Measurements from ENCODE around the gene CADM3. TPM values are rescaled to one million over a fixed set of nuclear protein-coding genes. Genes with fewer than 3 reads are reported as not detected.

The CADM3 gene
- total RNA-seq, 1 donor from 2014 or later: 1.7 TPM

- intact Hi-C loops (cut with DNase I): no loop called here
- TF ChIP-seq, protein P1, sequence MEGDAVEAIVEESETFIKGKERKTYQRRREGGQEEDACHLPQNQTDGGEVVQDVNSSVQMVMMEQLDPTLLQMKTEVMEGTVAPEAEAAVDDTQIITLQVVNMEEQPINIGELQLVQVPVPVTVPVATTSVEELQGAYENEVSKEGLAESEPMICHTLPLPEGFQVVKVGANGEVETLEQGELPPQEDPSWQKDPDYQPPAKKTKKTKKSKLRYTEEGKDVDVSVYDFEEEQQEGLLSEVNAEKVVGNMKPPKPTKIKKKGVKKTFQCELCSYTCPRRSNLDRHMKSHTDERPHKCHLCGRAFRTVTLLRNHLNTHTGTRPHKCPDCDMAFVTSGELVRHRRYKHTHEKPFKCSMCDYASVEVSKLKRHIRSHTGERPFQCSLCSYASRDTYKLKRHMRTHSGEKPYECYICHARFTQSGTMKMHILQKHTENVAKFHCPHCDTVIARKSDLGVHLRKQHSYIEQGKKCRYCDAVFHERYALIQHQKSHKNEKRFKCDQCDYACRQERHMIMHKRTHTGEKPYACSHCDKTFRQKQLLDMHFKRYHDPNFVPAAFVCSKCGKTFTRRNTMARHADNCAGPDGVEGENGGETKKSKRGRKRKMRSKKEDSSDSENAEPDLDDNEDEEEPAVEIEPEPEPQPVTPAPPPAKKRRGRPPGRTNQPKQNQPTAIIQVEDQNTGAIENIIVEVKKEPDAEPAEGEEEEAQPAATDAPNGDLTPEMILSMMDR (IDR thresholded peaks at IDR 0.05): no peak
- Histone ChIP-seq H3K27me3 (no peaks in the 10 kb centered on the region), H3K36me3 (no peaks in the 10 kb centered on the region), H3K4me3 (peak overlapping the region; percentile 30), H3K27ac (peak overlapping the region; percentile 48), H3K9me3 (no peaks in the 10 kb centered on the region), H3K4me1 (no peaks in the 10 kb centered on the region)
- ATAC-seq (no peak), DNase-seq (no peak)
Measured at GRCh38 chr1:159201642-159202041, 30.2 kb downstream of the CADM3 start.

- TF ChIP-seq, protein P1 (IDR thresholded peaks at IDR 0.05): no peak
- no peak overlapping the region for H3K4me3 ChIP-seq
- H3K27me3 ChIP-seq: peaks cover 5% of the 10 kb centered on the region
- ATAC-seq (no peak), DNase-seq (no peak)
- no peak overlapping the region for H3K27ac ChIP-seq
- H3K4me1 ChIP-seq: no peaks in the 10 kb centered on the region
- H3K9me3 ChIP-seq: no peaks in the 10 kb centered on the region
- no peaks in the 10 kb centered on the region for H3K36me3 ChIP-seq
- intact Hi-C loops (cut with DNase I): no loop called here
Measured at GRCh38 chr1:159203610-159204009, 32.2 kb downstream of the CADM3 start.

DNA sequence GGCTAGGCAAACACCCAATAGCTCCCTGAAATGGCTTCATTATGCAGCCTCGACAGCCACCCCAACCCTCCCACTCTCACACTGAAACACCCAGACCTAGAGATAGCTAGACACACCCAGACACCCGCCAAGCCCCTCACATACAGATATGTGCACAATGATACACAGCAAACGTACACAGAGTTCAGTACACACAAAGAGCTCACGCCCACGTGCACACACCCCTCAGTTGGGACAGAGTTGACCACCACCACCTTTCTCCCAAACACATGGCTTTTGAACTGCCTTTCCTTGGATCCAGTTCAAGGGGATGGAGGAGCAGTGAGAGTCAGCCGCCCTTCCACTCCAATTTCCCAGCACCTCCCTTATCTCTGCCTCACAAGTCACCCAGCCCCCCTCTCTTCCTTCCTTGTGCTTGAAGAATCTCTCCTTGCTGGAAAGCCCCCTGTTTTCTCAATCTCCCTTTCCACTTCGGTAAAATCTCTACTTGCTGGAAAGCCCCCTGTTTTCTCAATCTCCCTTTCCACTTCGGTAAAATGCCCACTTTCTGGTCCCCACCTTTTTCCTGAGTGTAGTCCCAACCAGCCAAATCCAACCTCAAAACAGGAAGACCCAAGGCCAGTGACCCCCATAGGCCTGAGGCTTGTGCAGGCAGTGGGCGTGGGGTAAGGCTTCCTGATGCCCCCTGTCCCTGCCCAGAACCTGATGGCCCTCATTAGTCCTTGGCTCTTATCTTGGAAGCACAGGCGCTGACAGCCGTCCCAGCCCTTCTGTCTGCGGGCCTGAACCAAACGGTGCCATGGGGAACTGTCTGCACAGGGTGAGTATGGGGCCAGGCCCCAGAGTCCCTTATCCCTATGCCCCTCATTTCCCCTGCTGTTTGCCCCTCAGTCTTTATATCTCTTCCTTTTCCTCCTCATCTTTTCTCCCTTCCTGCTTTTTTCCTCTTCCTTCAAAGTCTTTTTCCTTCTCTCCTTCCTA lies 33.0 kb downstream of the CADM3 start, which contains the start of gene ACKR1:
Gene ACKR1, plus strand, starts transcription at position 715 of the 981 bp plus-strand sequence. Its CDS starts 85 bp downstream, at position 800.
- no peaks in the 10 kb centered on the region for H3K36me3 ChIP-seq
- TF ChIP-seq, protein P1 (IDR thresholded peaks at IDR 0.05): no peak
- H3K9me3 ChIP-seq: no peaks in the 10 kb centered on the region
- intact Hi-C loops (cut with DNase I): no loop called here
- no peaks in the 10 kb centered on the region for H3K4me1 ChIP-seq
- peak within 1 kb of the TSS; percentile 45 for H3K27ac ChIP-seq
- no peak for DNase-seq
- H3K27me3 ChIP-seq: peaks cover 11% of the 10 kb centered on the region
- peak within 1 kb of the TSS; percentile 36 for H3K4me3 ChIP-seq
- no peak for ATAC-seq

GRCh38 chr1:159205225-159205624 lies 33.8 kb downstream of the CADM3 start:
- intact Hi-C loops (cut with DNase I): no loop called here
- DNase-seq: no peak
- no peaks in the 10 kb centered on the region for H3K9me3 ChIP-seq
- no peaks in the 10 kb centered on the region for H3K36me3 ChIP-seq
- peak overlapping the region; percentile 36 for H3K4me3 ChIP-seq
- ATAC-seq: no peak
- TF ChIP-seq, protein P1 (IDR thresholded peaks at IDR 0.05): no peak
- peaks cover 14% of the 10 kb centered on the region for H3K27me3 ChIP-seq
- no peaks in the 10 kb centered on the region for H3K4me1 ChIP-seq
- H3K27ac ChIP-seq: peak overlapping the region; percentile 45

- ATAC-seq: no peak
- Histone ChIP-seq H3K4me3 (peak overlapping the region; percentile 36), H3K4me1 (no peaks in the 10 kb centered on the region), H3K36me3 (no peaks in the 10 kb centered on the region), H3K27me3 (peaks cover 15% of the 10 kb centered on the region), H3K27ac (peak overlapping the region; percentile 45), H3K9me3 (no peaks in the 10 kb centered on the region)
- intact Hi-C loops (cut with DNase I): no loop called here
- no peak for DNase-seq
- TF ChIP-seq, protein P1 (IDR thresholded peaks at IDR 0.05): no peak
Measured at GRCh38 chr1:159206110-159206509, 34.7 kb downstream of the CADM3 start.

All from upper lobe of right lung (tissue), 1 donor.